Right lobe of liver (tissue), 4 donors: ENCODE results near the gene TRIM45.

ENCODE experiments used
- CTCF ChIP-seq, 4 donors: fragments of 200-600 bp in 3 of 4; fragments of 450-650 bp in 1 of 4; IDR thresholded peaks; one replicate each; pipeline versions ENCODE4 v1.5.1 to v1.8.0; 2016 to 2022; ENCODE audit warnings: antibody characterized with exemption in 4 of 4, mild to moderate bottlenecking in 2 of 4
- POLR2A ChIP-seq: fragments of 450-650 bp; IDR thresholded peaks from one replicate; pipeline ENCODE4 v1.6.1; 2017; ENCODE audit warnings: antibody characterized with exemption, mild to moderate bottlenecking
- donor health status: DM: no; HTN: no; CAD: no.
- donor health status: DM: no; HTN: no; CAD: no.
- donor health status: DM: no; HTN: yes; CAD: no.

- TF ChIP-seq CTCF (IDR thresholded peaks at IDR 0.05), result no peak
- no peak for TF ChIP-seq POLR2A
Measured at GRCh38 chr1:117143172-117143571, 21.6 kb upstream of the TRIM45 start.
